ENCODE results near the gene POLD3.

Gene POLD3

GRCh38 chr11:74611369-74611861 is 19.0 kb downstream of the POLD3 start:
- CTCF ChIA-PET: interaction anchor here (0.8 to 2.6 kb wide), 8 partner anchors 11 to 121 kb away, joined by 3 to 13 read pairs (median 4); no protein-coding TSS in a partner anchor
- peak; percentile 31 for DNase-seq (ENCODE audit: extremely low spot score)
- POLR2A ChIA-PET: no interaction called here
- TF ChIP-seq CTCF (IDR thresholded peaks at IDR 0.05; ENCODE audit: control extremely low read depth, extremely low read depth, low read depth, missing control alignments): peak; percentile 34

- no peak for TF ChIP-seq CTCF (IDR thresholded peaks at IDR 0.05; ENCODE audit: control extremely low read depth, extremely low read depth, low read depth, missing control alignments)
- CTCF ChIA-PET: interaction anchor here (1.1 to 1.4 kb wide), 2 partner anchors 9 to 12 kb away, joined by 4 read pairs; no protein-coding TSS in a partner anchor
- no peak for DNase-seq (ENCODE audit: extremely low spot score)
- POLR2A ChIA-PET: no interaction called here
Observed at GRCh38 chr11:74612877-74613276, 20.5 kb downstream of the POLD3 start.

GRCh38 chr11:74615311-74615710 is 22.9 kb downstream of the POLD3 start:
- ChIA-PET POLR2A (no interaction called here), CTCF (interaction anchor here (0.9 to 1.7 kb wide), 6 partner anchors 9 to 166 kb away, joined by 3 to 7 read pairs (median 4); no protein-coding TSS in a partner anchor)

GRCh38 chr11:74615988-74616387 is 23.6 kb downstream of the POLD3 start:
- POLR2A ChIA-PET: no interaction called here
- no peak for TF ChIP-seq CTCF (IDR thresholded peaks at IDR 0.05; ENCODE audit: control extremely low read depth, extremely low read depth, low read depth, missing control alignments)
- DNase-seq (ENCODE audit: extremely low spot score): no peak
- CTCF ChIA-PET: interaction anchor here (0.9 to 1.7 kb wide), 6 partner anchors 8 to 166 kb away, joined by 3 to 7 read pairs (median 4); no protein-coding TSS in a partner anchor

More at GRCh38 chr11:74615311-74615710, 22.9 kb downstream of the POLD3 start:
- DNase-seq (ENCODE audit: extremely low spot score): no peak
- no peak for TF ChIP-seq CTCF (IDR thresholded peaks at IDR 0.05; ENCODE audit: control extremely low read depth, extremely low read depth, low read depth, missing control alignments)

- no peak for DNase-seq (ENCODE audit: extremely low spot score)
- POLR2A ChIA-PET: interaction anchor here (0.6 kb wide), 1 partner anchor 185 kb away, joined by 3 read pairs; no protein-coding TSS in a partner anchor
- no peak for TF ChIP-seq CTCF (IDR thresholded peaks at IDR 0.05; ENCODE audit: control extremely low read depth, extremely low read depth, low read depth, missing control alignments)
- CTCF ChIA-PET: no interaction called here
Observed at GRCh38 chr11:74620531-74620930, 28.1 kb downstream of the POLD3 start.

- POLR2A ChIA-PET: no interaction called here
- no peak for TF ChIP-seq CTCF (IDR thresholded peaks at IDR 0.05; ENCODE audit: control extremely low read depth, extremely low read depth, low read depth, missing control alignments)
Observed at GRCh38 chr11:74626130-74626529, 33.7 kb downstream of the POLD3 start.

More at GRCh38 chr11:74626130-74626529, 33.7 kb downstream of the POLD3 start:
- DNase-seq (ENCODE audit: extremely low spot score): no peak
- CTCF ChIA-PET: interaction anchor here (1.3 to 3.0 kb wide), 4 partner anchors 8 to 17 kb away, joined by 3 to 9 read pairs (median 4); no protein-coding TSS in a partner anchor
